ENCODE measurements around the gene FNDC7. TPM values are rescaled to one million over a fixed set of nuclear protein-coding genes. Genes with fewer than 3 reads are reported as not detected.

The FNDC7 gene
- total RNA-seq, 1 donor from 2014 or later: not detected

DNA sequence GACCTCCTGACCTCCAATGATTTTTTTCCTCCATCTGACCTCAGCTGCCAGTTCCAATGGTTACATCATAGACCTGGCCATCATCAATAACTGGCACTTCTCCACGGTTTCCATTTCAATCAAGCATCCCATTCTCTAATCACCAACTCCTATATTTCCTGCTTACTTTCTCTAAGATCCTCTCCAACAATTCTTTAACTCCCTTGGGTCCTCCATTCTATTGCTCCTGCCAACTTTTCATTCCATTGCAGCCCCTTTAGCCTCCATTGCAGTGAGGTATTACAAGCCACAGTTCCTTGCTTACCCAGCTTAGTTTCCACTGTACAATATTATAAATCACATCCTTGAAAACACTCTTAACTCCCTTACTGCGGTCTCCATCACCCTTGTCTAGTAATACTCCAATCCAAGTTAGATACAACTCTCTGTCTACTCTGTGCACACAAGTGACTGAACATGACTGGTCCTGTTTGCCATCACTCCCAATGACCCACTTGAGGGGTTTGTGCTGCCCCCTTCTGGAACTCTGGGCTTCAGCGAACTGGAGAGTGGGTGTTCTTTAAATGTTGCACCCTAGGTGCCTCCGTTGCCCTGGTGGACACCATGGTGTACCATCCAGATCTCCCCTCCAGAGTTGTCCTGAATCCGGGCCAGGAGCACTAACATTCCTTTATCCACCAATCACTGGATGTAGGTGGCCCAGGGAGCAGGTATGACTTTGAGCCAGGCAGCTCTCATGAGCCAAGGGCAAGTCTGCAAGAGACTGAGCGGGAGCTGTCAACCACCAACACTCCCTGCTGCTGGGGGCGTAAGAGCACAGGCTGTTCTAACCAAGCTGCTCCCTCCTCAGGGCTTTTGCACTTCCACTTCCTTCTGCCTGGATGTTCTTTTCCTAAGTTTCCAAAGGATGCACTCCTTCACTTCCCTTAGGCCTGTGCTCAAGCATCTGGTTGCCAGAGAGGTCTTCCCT lies 3.7 kb upstream of the FNDC7 start:
- H3K27ac Mint-ChIP-seq: no peak overlapping the region

DNA sequence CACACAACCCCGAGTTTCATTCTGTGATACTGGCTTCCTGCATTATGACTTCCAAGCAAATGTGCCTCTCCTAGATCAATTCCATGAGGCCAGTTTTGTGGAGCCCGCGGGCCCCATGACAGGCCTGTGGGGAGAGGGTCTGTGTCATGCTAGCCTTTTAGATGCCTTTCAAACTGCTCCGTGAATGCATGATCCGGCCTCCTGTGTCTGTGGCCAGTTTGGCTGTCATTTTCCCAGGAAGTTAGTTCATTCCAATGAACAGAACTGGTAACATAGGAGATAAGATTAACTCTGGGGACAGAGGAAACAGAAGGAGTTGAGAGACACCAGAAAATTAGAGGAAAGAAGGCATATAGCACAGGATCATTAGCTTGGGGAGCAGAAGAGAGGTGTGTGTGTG lies 3.2 kb downstream of the FNDC7 start:
- H3K27ac Mint-ChIP-seq: no peak overlapping the region

More for the DNA sequence above, 3.7 kb upstream of the FNDC7 start:
- no peaks in the 10 kb centered on the region for H3K36me3 Mint-ChIP-seq (ENCODE audit: insufficient read depth)
- no peaks in the 10 kb centered on the region for H3K9me3 Mint-ChIP-seq (ENCODE audit: low read depth)
- no peak for DNase-seq (ENCODE audit: low spot score, unreplicated experiment)
- peaks cover 3% of the 10 kb centered on the region for H3K27me3 Mint-ChIP-seq
- TF ChIP-seq, protein P1, sequence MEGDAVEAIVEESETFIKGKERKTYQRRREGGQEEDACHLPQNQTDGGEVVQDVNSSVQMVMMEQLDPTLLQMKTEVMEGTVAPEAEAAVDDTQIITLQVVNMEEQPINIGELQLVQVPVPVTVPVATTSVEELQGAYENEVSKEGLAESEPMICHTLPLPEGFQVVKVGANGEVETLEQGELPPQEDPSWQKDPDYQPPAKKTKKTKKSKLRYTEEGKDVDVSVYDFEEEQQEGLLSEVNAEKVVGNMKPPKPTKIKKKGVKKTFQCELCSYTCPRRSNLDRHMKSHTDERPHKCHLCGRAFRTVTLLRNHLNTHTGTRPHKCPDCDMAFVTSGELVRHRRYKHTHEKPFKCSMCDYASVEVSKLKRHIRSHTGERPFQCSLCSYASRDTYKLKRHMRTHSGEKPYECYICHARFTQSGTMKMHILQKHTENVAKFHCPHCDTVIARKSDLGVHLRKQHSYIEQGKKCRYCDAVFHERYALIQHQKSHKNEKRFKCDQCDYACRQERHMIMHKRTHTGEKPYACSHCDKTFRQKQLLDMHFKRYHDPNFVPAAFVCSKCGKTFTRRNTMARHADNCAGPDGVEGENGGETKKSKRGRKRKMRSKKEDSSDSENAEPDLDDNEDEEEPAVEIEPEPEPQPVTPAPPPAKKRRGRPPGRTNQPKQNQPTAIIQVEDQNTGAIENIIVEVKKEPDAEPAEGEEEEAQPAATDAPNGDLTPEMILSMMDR (IDR thresholded peaks at IDR 0.05; ENCODE audit: unreplicated experiment): peak; percentile 12
- no peak overlapping the region for H3K4me3 Mint-ChIP-seq (ENCODE audit: low read depth)
- H3K4me1 Mint-ChIP-seq (ENCODE audit: low read depth): peaks cover 2% of the 10 kb centered on the region

DNA sequence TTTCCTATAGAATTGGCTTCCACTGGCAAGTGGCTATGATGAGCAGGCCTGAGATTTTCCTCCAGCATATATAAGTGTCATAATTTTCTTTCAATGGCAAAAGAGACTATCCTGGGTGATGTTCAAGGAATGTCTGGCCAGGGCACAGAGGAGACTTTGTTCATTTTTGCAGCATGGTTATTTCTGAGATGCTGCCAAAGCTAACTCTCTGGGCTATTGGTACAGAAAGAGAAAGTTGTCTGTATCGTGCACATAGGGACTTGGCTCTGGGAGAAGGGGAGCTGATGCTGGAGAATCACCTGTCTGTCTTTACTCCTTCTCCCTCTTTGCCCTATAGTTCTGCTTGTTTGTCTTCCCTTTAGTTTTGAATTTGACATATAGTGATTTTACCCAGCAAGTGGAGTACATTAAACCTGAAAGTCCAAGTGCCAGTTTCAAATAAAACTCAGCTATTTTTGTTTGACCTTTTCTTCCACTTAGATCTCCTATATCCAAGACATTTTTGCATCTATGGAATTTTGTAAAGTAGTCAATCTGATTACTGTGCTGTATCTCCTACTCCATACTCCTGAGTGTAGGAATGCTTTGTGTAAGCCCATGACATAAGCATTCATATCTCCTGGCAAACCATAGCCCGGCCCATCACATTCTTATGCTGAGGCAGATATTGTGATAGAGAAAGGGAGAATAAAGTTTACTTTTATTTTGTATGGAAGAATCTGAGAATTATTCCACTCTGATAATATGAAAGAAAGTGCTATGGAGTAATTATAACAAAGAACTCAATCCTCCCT lies 3.9 kb downstream of the FNDC7 start:
- Mint-ChIP-seq H3K27ac (no peak overlapping the region), H3K9me3 (ENCODE audit: low read depth) (no peaks in the 10 kb centered on the region), H3K4me1 (ENCODE audit: low read depth) (no peaks in the 10 kb centered on the region), H3K36me3 (ENCODE audit: insufficient read depth) (no peaks in the 10 kb centered on the region), H3K27me3 (peaks cover 13% of the 10 kb centered on the region), H3K4me3 (ENCODE audit: low read depth) (no peak overlapping the region)
- TF ChIP-seq, protein P1 (IDR thresholded peaks at IDR 0.05; ENCODE audit: unreplicated experiment): no peak
- no peak for DNase-seq (ENCODE audit: low spot score, unreplicated experiment)

More for the DNA sequence above, 3.2 kb downstream of the FNDC7 start:
- DNase-seq (ENCODE audit: low spot score, unreplicated experiment): no peak
- Mint-ChIP-seq H3K36me3 (ENCODE audit: insufficient read depth) (no peaks in the 10 kb centered on the region), H3K4me3 (ENCODE audit: low read depth) (no peak overlapping the region), H3K27me3 (peaks cover 13% of the 10 kb centered on the region), H3K4me1 (ENCODE audit: low read depth) (no peaks in the 10 kb centered on the region), H3K9me3 (ENCODE audit: low read depth) (no peaks in the 10 kb centered on the region)
- TF ChIP-seq, protein P1 (IDR thresholded peaks at IDR 0.05; ENCODE audit: unreplicated experiment): no peak

DNA sequence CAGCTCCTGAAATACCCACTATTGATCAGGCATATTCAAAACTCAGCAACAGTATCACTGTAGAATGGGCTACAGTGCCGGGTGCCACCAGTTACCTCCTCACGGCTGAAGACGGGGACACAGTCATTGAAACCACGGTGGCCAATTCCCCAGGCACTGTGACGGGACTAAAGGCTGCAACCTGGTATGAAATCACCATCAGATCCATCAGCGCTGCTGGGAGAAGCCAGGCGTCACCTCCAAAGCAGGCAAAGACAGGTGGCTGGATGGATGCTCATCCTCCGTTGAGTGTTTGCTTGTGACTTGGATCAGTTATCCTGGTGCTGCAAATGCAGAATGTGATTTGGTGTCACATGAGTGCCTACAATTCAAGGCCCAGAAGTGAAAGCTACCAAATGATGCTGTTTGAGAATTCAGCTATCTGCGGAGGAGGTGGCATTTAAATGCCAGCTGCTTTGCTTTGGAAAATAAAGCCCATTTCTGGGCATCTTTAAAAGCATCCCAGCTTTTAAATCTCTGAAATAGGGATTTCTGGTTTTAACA lies 5.1 kb downstream of the FNDC7 start:
- no peak overlapping the region for H3K4me3 Mint-ChIP-seq (ENCODE audit: low read depth)
- no peak for DNase-seq (ENCODE audit: low spot score, unreplicated experiment)
- H3K9me3 Mint-ChIP-seq (ENCODE audit: low read depth): no peaks in the 10 kb centered on the region
- H3K36me3 Mint-ChIP-seq (ENCODE audit: insufficient read depth): no peaks in the 10 kb centered on the region
- no peak overlapping the region for H3K27ac Mint-ChIP-seq
- H3K4me1 Mint-ChIP-seq (ENCODE audit: low read depth): no peaks in the 10 kb centered on the region
- H3K27me3 Mint-ChIP-seq: peaks cover 13% of the 10 kb centered on the region
- TF ChIP-seq, protein P1 (IDR thresholded peaks at IDR 0.05; ENCODE audit: unreplicated experiment): no peak
